H1 (cell line): ENCODE measurements around the gene APOO. TPM values are rescaled to one million over a fixed set of nuclear protein-coding genes. Genes with fewer than 3 reads are reported as not detected.

ENCODE experiments used
- CTCF ChIA-PET: fragments of 300-600 bp; sonication (Branson Sonifier 250); formaldehyde crosslinking; loops from one replicate; lab custom pipeline; 2021; ENCODE audit not compliant: partially characterized antibody; lab: Charles Lee
- POLR2A ChIA-PET: fragments of 300-600 bp; sonication (Branson Sonifier 250); formaldehyde crosslinking; loops from one replicate; lab custom pipeline; 2021; ENCODE audit warnings: inconsistent platforms; ENCODE audit not compliant: partially characterized antibody; lab: Charles Lee
- DNase-seq, 2 experiments: peaks; one replicate each; pipeline versions ENCODE4 v3.0.0 to v3.0.0-alpha.2; 2010 to 2022; ENCODE audit warnings: low spot score in 2 of 2, low read depth in 1 of 2, mixed read lengths in 1 of 2
- FAIRE-seq: peaks from 2 replicates; lab custom pipeline; 2011; peaks lifted over from hg19 to GRCh38; lab: Jason Lieb, UNC
- H2AFZ ChIP-seq: 2 replicates; pipeline ENCODE4 v1.8.1; 2012; ENCODE audit warnings: low read length, inconsistent platforms
- H2AK5ac ChIP-seq: 2 replicates; pipeline ENCODE4 v1.6.1; 2013; ENCODE audit warnings: low read depth, low read length
- H2BK120ac ChIP-seq: replicated peaks from 2 replicates; pipeline ENCODE3; 2013; ENCODE audit warnings: low read depth, low read length, inconsistent platforms
- H2BK12ac ChIP-seq: 2 replicates; pipeline ENCODE4 v1.6.1; 2013; ENCODE audit warnings: low read depth, low read length
- H2BK15ac ChIP-seq: 2 replicates; pipeline ENCODE4 v1.6.1; 2013; ENCODE audit warnings: low read length
- H2BK20ac ChIP-seq: 2 replicates; pipeline ENCODE4 v1.6.1; 2013; ENCODE audit warnings: low read length
- H2BK5ac ChIP-seq: 2 replicates; pipeline ENCODE4 v1.6.1; 2013; ENCODE audit warnings: low read depth, low read length
- H3K14ac ChIP-seq: 2 replicates; pipeline ENCODE4 v1.6.1; 2013; ENCODE audit warnings: inconsistent platforms; ENCODE audit not compliant: insufficient read length
- H3K18ac ChIP-seq: 2 replicates; pipeline ENCODE4 v1.6.1; 2013; ENCODE audit warnings: low read length; ENCODE audit errors: extremely low read depth
- H3K23ac ChIP-seq: 2 replicates; pipeline ENCODE4 v1.6.1; 2013; ENCODE audit warnings: inconsistent platforms; ENCODE audit not compliant: insufficient read length
- H3K23me2 ChIP-seq: 2 replicates; pipeline ENCODE4 v1.6.1; 2013; ENCODE audit warnings: low read depth, low read length
- H3K27ac ChIP-seq: 2 replicates; pipeline ENCODE4 v1.6.1; 2011; ENCODE audit warnings: low read depth, low read length, inconsistent platforms
- H3K27me3 ChIP-seq, 4 experiments: replicated peaks in 1 of 4; 1 replicate in 1 of 4; 2 replicates in 3 of 4; pipeline versions ENCODE4 v1.6.1 to v1.8.1; 2011 to 2013; ENCODE audit warnings: low read length in 3 of 4, mild to moderate bottlenecking in 3 of 4, inconsistent platforms in 2 of 4, mixed read lengths in 2 of 4, moderate library complexity in 1 of 4; ENCODE audit not compliant: control insufficient read depth in 3 of 4, insufficient read depth in 3 of 4; ENCODE audit errors: extremely low read depth in 1 of 4
- H3K36me3 ChIP-seq, 4 experiments: 2 replicates each; pipeline versions ENCODE4 v1.6.1 to v1.8.1; 2011 to 2013; ENCODE audit warnings: mild to moderate bottlenecking in 4 of 4, low read length in 3 of 4, moderate library complexity in 2 of 4, control low read depth in 1 of 4, inconsistent platforms in 1 of 4; ENCODE audit not compliant: insufficient read depth in 4 of 4, control insufficient read depth in 2 of 4
- H3K4ac ChIP-seq: replicated peaks from 2 replicates; pipeline ENCODE3; 2013; ENCODE audit warnings: low read length, low read depth, mixed read lengths, inconsistent platforms; ENCODE audit not compliant: insufficient read length
- H3K4me1 ChIP-seq, 4 experiments: replicated peaks in 1 of 4; 1 replicate in 1 of 4; 2 replicates in 3 of 4; pipeline versions ENCODE4 v1.6.1 to v1.8.1; 2011 to 2013; ENCODE audit warnings: low read length in 3 of 4, inconsistent platforms in 2 of 4, mixed read lengths in 1 of 4; ENCODE audit not compliant: insufficient read depth in 4 of 4, control insufficient read depth in 3 of 4
- H3K4me2 ChIP-seq, 2 experiments: 2 replicates each; pipeline versions ENCODE4 v1.6.1 to v1.8.1; 2011 to 2013; ENCODE audit warnings: low read depth in 2 of 2, low read length in 2 of 2, control low read depth in 1 of 2, inconsistent platforms in 1 of 2, mild to moderate bottlenecking in 1 of 2; ENCODE audit not compliant: insufficient read depth in 1 of 2
- H3K4me3 ChIP-seq, 4 experiments: fragments of 200-600, 300-600 bp in 1 of 4; sonication (generic), shearing (Covaris generic), sonication (Bioruptor Twin) in 1 of 4; 2 replicates each; pipeline versions ENCODE4 v1.5.1 to v1.8.1; 2011 to 2016; ENCODE audit warnings: low read length in 4 of 4, low read depth in 3 of 4, control low read depth in 2 of 4, inconsistent platforms in 2 of 4, mild to moderate bottlenecking in 2 of 4, mixed read lengths in 1 of 4, moderate library complexity in 1 of 4; ENCODE audit not compliant: insufficient read depth in 2 of 4; ENCODE audit errors: extremely low read depth in 1 of 4
- H3K56ac ChIP-seq: replicated peaks from 2 replicates; pipeline ENCODE3; 2013; ENCODE audit warnings: low read depth, mild to moderate bottlenecking, mixed read lengths, low read length, inconsistent platforms; ENCODE audit not compliant: insufficient read length
- H3K79me1 ChIP-seq: 2 replicates; pipeline ENCODE4 v1.6.1; 2013; ENCODE audit warnings: low read depth, low read length, control low read depth
- H3K79me2 ChIP-seq, 2 experiments: 2 replicates each; pipeline versions ENCODE4 v1.6.1 to v1.8.1; 2012 to 2013; ENCODE audit warnings: low read length in 2 of 2, mild to moderate bottlenecking in 2 of 2, inconsistent platforms in 1 of 2; ENCODE audit not compliant: insufficient read depth in 2 of 2, control insufficient read depth in 1 of 2
- H3K9ac ChIP-seq, 4 experiments: replicated peaks in 1 of 4; 1 replicate in 1 of 4; 2 replicates in 3 of 4; pipeline versions ENCODE4 v1.6.1 to v1.8.1; 2011 to 2013; ENCODE audit warnings: low read depth in 3 of 4, low read length in 3 of 4, control low read depth in 2 of 4, mild to moderate bottlenecking in 2 of 4, moderate library complexity in 2 of 4, inconsistent platforms in 1 of 4; ENCODE audit errors: extremely low read depth in 1 of 4
- H3K9me3 ChIP-seq, 2 experiments: 2 replicates each; pipeline versions ENCODE4 v1.6.1 to v1.8.1; 2012 to 2013; ENCODE audit warnings: mild to moderate bottlenecking in 2 of 2, moderate library complexity in 2 of 2, control low read depth in 1 of 2, inconsistent platforms in 1 of 2, low read depth in 1 of 2, low read length in 1 of 2, mixed read lengths in 1 of 2; ENCODE audit not compliant: insufficient read depth in 2 of 2
- H4K20me1 ChIP-seq, 2 experiments: replicated peaks in 1 of 2; 2 replicates each; pipeline versions ENCODE3 to v1.8.1; 2011 to 2013; ENCODE audit warnings: inconsistent platforms in 2 of 2, low read length in 2 of 2, mild to moderate bottlenecking in 1 of 2; ENCODE audit not compliant: insufficient read depth in 2 of 2, control insufficient read depth in 1 of 2
- H4K5ac ChIP-seq: 2 replicates; pipeline ENCODE4 v1.6.1; 2013; ENCODE audit warnings: low read length, low read depth, mixed read lengths, inconsistent platforms; ENCODE audit not compliant: insufficient read length
- H4K8ac ChIP-seq: 2 replicates; pipeline ENCODE4 v1.8.0; 2013; ENCODE audit warnings: mild to moderate bottlenecking, moderate library complexity, low read length, inconsistent platforms; ENCODE audit not compliant: insufficient read depth; ENCODE audit errors: extremely low read depth
- H4K91ac ChIP-seq: replicated peaks from 2 replicates; pipeline ENCODE3; 2013; ENCODE audit warnings: low read length, mixed read lengths, inconsistent platforms; ENCODE audit not compliant: insufficient read length
- CHD1 ChIP-seq: IDR thresholded peaks from 2 replicates; pipeline ENCODE4 v1.6.1; 2012; ENCODE audit warnings: low read depth, low read length, improper control_type of control experiment
- CTBP2 ChIP-seq: IDR thresholded peaks from 2 replicates; pipeline ENCODE4 v1.7.0; 2011; ENCODE audit warnings: borderline replicate concordance, mild to moderate bottlenecking, moderate library complexity, mixed read lengths, low read length; ENCODE audit not compliant: insufficient read depth, insufficient read length
- EGR1 ChIP-seq: IDR thresholded peaks from 2 replicates; pipeline ENCODE4 v1.6.1; 2011; ENCODE audit warnings: low read depth, low read length, borderline replicate concordance
- KDM5A ChIP-seq: fragments of 200-600 bp; IDR thresholded peaks from 2 replicates; pipeline ENCODE4 v1.7.1; 2012; ENCODE audit warnings: mild to moderate bottlenecking, low read length, inconsistent platforms, mixed read lengths
- MAX ChIP-seq: IDR thresholded peaks from 2 replicates; pipeline ENCODE4 v1.6.1; 2012; ENCODE audit warnings: inconsistent platforms
- NRF1 ChIP-seq: IDR thresholded peaks from 2 replicates; pipeline ENCODE4 v1.6.1; 2011; ENCODE audit warnings: mild to moderate bottlenecking, low read depth, low read length, improper control_type of control experiment
- SIRT6 ChIP-seq: IDR thresholded peaks from one replicate; pipeline ENCODE4 v1.7.1; 2012; ENCODE audit warnings: low read length, inconsistent platforms
- SIX5 ChIP-seq: IDR thresholded peaks from 2 replicates; pipeline ENCODE4 v1.6.1; 2011; ENCODE audit warnings: mild to moderate bottlenecking, low read depth, low read length
- SP2 ChIP-seq: IDR thresholded peaks from 2 replicates; pipeline ENCODE4 v1.6.1; 2012; ENCODE audit warnings: mild to moderate bottlenecking, low read length, inconsistent platforms
- SP4 ChIP-seq: IDR thresholded peaks from 2 replicates; pipeline ENCODE4 v1.6.1; 2012; ENCODE audit warnings: low read length, inconsistent platforms
- TAF1 ChIP-seq: IDR thresholded peaks from 2 replicates; pipeline ENCODE4 v1.6.1; 2011; ENCODE audit warnings: mild to moderate bottlenecking, low read depth, low read length
- ZNF274 ChIP-seq: IDR thresholded peaks from 2 replicates; pipeline ENCODE4 v1.7.0; 2012; ENCODE audit warnings: low read length, borderline replicate concordance; ENCODE audit errors: extremely low read depth
- WGBS, 2 experiments: shearing (Covaris generic) in 1 of 2; methylation state at CpG; one replicate each; pipeline versions ENCODE4 v1.1.6 to v1.1.7; 2013 to 2015; ENCODE audit warnings: low lambda C conversion rate in 2 of 2, mixed read lengths in 2 of 2, inconsistent platforms in 1 of 2, low coverage in 1 of 2, missing lambda C conversion rate in 1 of 2; ENCODE audit not compliant: insufficient replicate concordance in 2 of 2, insufficient coverage in 1 of 2, insufficient read length in 1 of 2; ENCODE audit errors: extremely low coverage in 1 of 2, missing lambda C conversion rate in 1 of 2; 5-methylcytosine and 5-hydroxymethylcytosine counted together
- polyA plus RNA-seq, 7 experiments: library from polyadenylated mRNA; depleted of rRNA in 3 of 7; stranded (reverse) in 5 of 7; unstranded in 2 of 7; fragments of >200 nt in 5 of 7; fragments of 200-250 nt in 2 of 7; gene quantifications; 1 replicate in 5 of 7; 2 replicates in 1 of 7; 4 replicates in 1 of 7; pipeline versions ENCODE4 v1.2.1 to v1.2.3, GENCODE V29; 2011 to 2013; ENCODE audit warnings: missing spikeins in 2 of 7, mixed read lengths in 2 of 7
- total RNA-seq: library from RNA; stranded (reverse); fragmentation: NEBNext Ultra II Directional; extraction: Animal tissue kit (Norgen Biotek cat#: 25700); gene quantifications from 2 replicates; pipeline ENCODE4 v1.2.1, GENCODE V29; 2021
- TF ChIP-seq, protein P1 (sequence below): IDR thresholded peaks from 2 replicates; pipeline ENCODE4 v1.6.1; 2012; ENCODE audit warnings: low read length, inconsistent platforms

Gene APOO
- total and polyA plus RNA-seq, 2 of the 8 experiments (the other 6 are each of a cell fraction or from before 2014, with no cell fraction given), result 25.7 to 45.0 TPM

GRCh38 chrX:23938690-23939089 lies 31.0 kb upstream of the APOO start:
- CTCF ChIA-PET, result interaction anchor here (1.1 to 1.3 kb wide), 2 partner anchors 10 to 118 kb away, joined by 3 read pairs; no protein-coding TSS in a partner anchor
- Histone ChIP-seq H2BK15ac (no peak overlapping the region), H4K20me1 (no peaks in the 10 kb centered on the region), H3K14ac (no peak overlapping the region), H3K56ac (no peak overlapping the region), H3K27me3 (no peaks in the 10 kb centered on the region), H3K23ac (no peak overlapping the region), H3K79me1 (no peaks in the 10 kb centered on the region), H2BK20ac (no peak overlapping the region), H4K5ac (no peak overlapping the region), H3K9me3 (no peaks in the 10 kb centered on the region), H3K27ac (no peak overlapping the region), H2BK5ac (no peak overlapping the region), H3K9ac (no peak overlapping the region), H4K8ac (no peak overlapping the region), H2BK120ac (no peak overlapping the region), H2BK12ac (no peak overlapping the region), H3K23me2 (no peaks in the 10 kb centered on the region), H3K4me1 (no peaks in the 10 kb centered on the region), H3K4me3 (no peak overlapping the region), H2AK5ac (no peak overlapping the region), H4K91ac (no peak overlapping the region), H3K4ac (no peak overlapping the region), H3K4me2 (no peak overlapping the region), H3K79me2 (no peaks in the 10 kb centered on the region), H3K18ac (no peak overlapping the region), H2AFZ (no peak overlapping the region), H3K36me3 (no peaks in the 10 kb centered on the region)
- DNase-seq, result no peak
- FAIRE-seq, result no peak
- POLR2A ChIA-PET, result interaction anchor here (0.6 to 0.7 kb wide), 2 partner anchors 81 to 116 kb away, joined by 3 read pairs; partner anchors contain the start of gene EIF2S3
- 88% methylated on average over 1 of the region's 1 CpG; no CpG with 5 or more reads in 1 of the 2 experiments for WGBS, 2 experiments
- TF ChIP-seq TAF1, result no peak
- no peak for TF ChIP-seq CTBP2
- TF ChIP-seq CHD1, result no peak
- no peak for TF ChIP-seq SIX5
- TF ChIP-seq ZNF274, result no peak
- no peak for TF ChIP-seq NRF1
- no peak for TF ChIP-seq EGR1
- TF ChIP-seq SP4, result no peak
- TF ChIP-seq KDM5A, result no peak
- no peak for TF ChIP-seq SP2
- TF ChIP-seq, protein P1, sequence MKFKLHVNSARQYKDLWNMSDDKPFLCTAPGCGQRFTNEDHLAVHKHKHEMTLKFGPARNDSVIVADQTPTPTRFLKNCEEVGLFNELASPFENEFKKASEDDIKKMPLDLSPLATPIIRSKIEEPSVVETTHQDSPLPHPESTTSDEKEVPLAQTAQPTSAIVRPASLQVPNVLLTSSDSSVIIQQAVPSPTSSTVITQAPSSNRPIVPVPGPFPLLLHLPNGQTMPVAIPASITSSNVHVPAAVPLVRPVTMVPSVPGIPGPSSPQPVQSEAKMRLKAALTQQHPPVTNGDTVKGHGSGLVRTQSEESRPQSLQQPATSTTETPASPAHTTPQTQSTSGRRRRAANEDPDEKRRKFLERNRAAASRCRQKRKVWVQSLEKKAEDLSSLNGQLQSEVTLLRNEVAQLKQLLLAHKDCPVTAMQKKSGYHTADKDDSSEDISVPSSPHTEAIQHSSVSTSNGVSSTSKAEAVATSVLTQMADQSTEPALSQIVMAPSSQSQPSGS, result no peak
- TF ChIP-seq MAX, result no peak
- TF ChIP-seq SIRT6, result no peak
